ENCODE measurements around the gene NFAT5. TPM values are rescaled to one million over a fixed set of nuclear protein-coding genes. Genes with fewer than 3 reads are reported as not detected.

Gene NFAT5
- total and polyA plus RNA-seq, 9 of the 15 experiments (the other 6 are each of a cell fraction or from before 2014, with no cell fraction given) = 0.78 to 20.5 (median 12.4) TPM

- Histone ChIP-seq H3K4me3 (no peak overlapping the region), H3K36me3 (ENCODE audit: control insufficient read depth, insufficient read depth, low read length) (no peaks in the 10 kb centered on the region), H3K27ac (ENCODE audit: extremely low read depth, low read depth, low read length) (no peak overlapping the region), H3K4me2 (ENCODE audit: insufficient read depth, low read length) (no peak overlapping the region), H3K27me3 (ENCODE audit: control insufficient read depth in 2 of 2, insufficient read depth in 2 of 2, low read length in 2 of 2) (no peaks in the 10 kb centered on the region), H2AFZ (ENCODE audit: low read depth, low read length) (no peak overlapping the region), H3K9me3 (replicated peaks; ENCODE audit: control insufficient read depth, insufficient read depth, low read depth, low read length) (no peaks in the 10 kb centered on the region), H3K4me1 (replicated peaks in 1 of 2; ENCODE audit: control insufficient read depth in 2 of 2, insufficient read depth in 2 of 2, low read length in 2 of 2) (peaks cover 0 to 23% of the 10 kb centered on the region in 2 experiments; a peak in 2 of 5 replicates), H3K9ac (ENCODE audit: insufficient read depth in 1 of 2, low read depth in 2 of 2, low read length in 2 of 2) (no peak overlapping the region), H3K9me1 (ENCODE audit: control insufficient read depth, insufficient read depth, low read length) (no peaks in the 10 kb centered on the region), H3K79me2 (ENCODE audit: control insufficient read depth, insufficient read depth, low read length) (peaks cover 80% of the 10 kb centered on the region), H4K20me1 (replicated peaks; ENCODE audit: control insufficient read depth, insufficient read depth, low read length) (no peaks in the 10 kb centered on the region)
- ATAC-seq (no peak), DNase-seq (ENCODE audit: extremely low read depth in 1 of 4, low spot score in 3 of 4) (no peak), FAIRE-seq (no peak)
- CTCF ChIA-PET (ENCODE audit: low intra/inter-chr PET ratio) = no interaction called here
- BruUV-seq (replicated peaks) = no TSS peak
- in situ Hi-C loops (cut with MboI) = no loop called here
- intact Hi-C loops (cut with micrococcal nuclease) = no loop called here
- POLR2A ChIA-PET = interaction anchor here (1.1 kb wide), 1 partner anchor 14 kb away, joined by 4 read pairs; no protein-coding TSS in a partner anchor
- TF ChIP-seq JUN (IDR thresholded peaks at IDR 0.05; ENCODE audit: borderline replicate concordance, low read depth, low read length) = no peak
- no peak for TF ChIP-seq JUN (CRISPR knock-in tag; IDR thresholded peaks at IDR 0.05; ENCODE audit: borderline replicate concordance)
- no peak for TF ChIP-seq ZNF184 (CRISPR knock-in tag; IDR thresholded peaks at IDR 0.05)
- TF ChIP-seq DMBX1 (CRISPR knock-in tag; IDR thresholded peaks at IDR 0.05; ENCODE audit: borderline replicate concordance) = no peak
- no peak for TF ChIP-seq CGGBP1 (CRISPR knock-in tag; IDR thresholded peaks at IDR 0.05)
- TF ChIP-seq MXD1 (CRISPR knock-in tag; IDR thresholded peaks at IDR 0.05; ENCODE audit: borderline replicate concordance, poor library complexity, severe bottlenecking) = no peak
- no peak for TF ChIP-seq ZNF444 (CRISPR knock-in tag; IDR thresholded peaks at IDR 0.05)
Observed at GRCh38 chr16:69596801-69597200, 31.0 kb downstream of the NFAT5 start.

Data from K562 (cell line).